Astrocyte of the cerebellum (primary cell): ENCODE results near the gene MOSMO.

Experiments
- DNase-seq: peaks from one replicate; pipeline ENCODE4 v3.0.0-alpha.2; 2011; ENCODE audit warnings: low read depth
- H3K4me3 ChIP-seq: 2 replicates; pipeline ENCODE4 v1.5.1; 2011; ENCODE audit warnings: mild to moderate bottlenecking, low read depth, low read length, moderate library complexity
- in situ Hi-C: cut with HindIII; loops from 2 replicates; pipeline ENCODE4 v1.10.0; 2017; ENCODE audit warnings: low sequenced_read_pairs
- TF ChIP-seq, protein P1 (sequence below): IDR thresholded peaks from 2 replicates; pipeline ENCODE4 v1.5.1; 2012; ENCODE audit warnings: low read length, low read depth, moderate library complexity, mild to moderate bottlenecking; ENCODE audit errors: missing control alignments

The MOSMO gene

GRCh38 chr16:22116095-22116700 lies 108.3 kb downstream of the MOSMO start:
- DNase-seq: no peak
- TF ChIP-seq, protein P1, sequence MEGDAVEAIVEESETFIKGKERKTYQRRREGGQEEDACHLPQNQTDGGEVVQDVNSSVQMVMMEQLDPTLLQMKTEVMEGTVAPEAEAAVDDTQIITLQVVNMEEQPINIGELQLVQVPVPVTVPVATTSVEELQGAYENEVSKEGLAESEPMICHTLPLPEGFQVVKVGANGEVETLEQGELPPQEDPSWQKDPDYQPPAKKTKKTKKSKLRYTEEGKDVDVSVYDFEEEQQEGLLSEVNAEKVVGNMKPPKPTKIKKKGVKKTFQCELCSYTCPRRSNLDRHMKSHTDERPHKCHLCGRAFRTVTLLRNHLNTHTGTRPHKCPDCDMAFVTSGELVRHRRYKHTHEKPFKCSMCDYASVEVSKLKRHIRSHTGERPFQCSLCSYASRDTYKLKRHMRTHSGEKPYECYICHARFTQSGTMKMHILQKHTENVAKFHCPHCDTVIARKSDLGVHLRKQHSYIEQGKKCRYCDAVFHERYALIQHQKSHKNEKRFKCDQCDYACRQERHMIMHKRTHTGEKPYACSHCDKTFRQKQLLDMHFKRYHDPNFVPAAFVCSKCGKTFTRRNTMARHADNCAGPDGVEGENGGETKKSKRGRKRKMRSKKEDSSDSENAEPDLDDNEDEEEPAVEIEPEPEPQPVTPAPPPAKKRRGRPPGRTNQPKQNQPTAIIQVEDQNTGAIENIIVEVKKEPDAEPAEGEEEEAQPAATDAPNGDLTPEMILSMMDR: no peak
- in situ Hi-C loops: no loop called here
- H3K4me3 ChIP-seq: no peak overlapping the region

DNA sequence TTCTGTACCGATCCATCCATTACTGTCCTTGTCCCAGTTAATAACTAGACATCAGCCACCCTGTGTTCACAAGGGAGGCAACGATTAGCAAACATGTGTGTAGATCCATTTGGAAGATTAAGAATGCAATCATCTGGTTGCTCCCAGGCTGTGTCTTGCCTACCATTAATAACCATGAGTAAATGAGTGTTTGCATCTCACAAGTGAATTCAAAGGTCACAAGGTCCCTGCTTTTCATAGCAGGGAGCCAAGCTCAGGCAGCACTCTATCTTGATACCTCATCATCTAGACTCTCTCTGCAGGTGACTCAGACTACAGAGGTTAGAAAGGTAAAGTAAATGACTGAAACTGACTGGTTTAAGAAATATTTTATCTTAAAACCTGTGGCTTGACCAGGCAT lies 109.7 kb downstream of the MOSMO start:
- H3K4me3 ChIP-seq: no peak overlapping the region
- in situ Hi-C loops: no loop called here
- DNase-seq: no peak
- TF ChIP-seq, protein P1: no peak

DNA sequence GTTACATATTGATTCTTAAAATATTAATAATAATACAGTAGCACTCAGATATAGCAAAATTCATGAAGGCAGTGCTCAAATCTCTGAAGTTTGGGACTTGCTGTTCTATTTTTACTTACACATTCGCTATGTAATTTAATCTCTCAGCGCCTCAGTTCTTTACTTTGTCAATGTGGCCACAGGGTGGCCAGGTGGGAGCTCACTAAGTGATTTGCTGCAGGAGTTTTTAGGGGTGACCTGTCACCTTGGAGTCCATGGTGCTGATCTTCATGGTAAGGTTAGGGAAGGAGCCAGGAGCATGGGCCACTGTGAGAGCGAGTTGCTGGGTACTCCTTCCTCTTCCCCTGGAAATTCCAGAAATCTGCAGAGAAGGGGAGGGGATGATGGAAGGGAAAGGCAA lies 112.5 kb downstream of the MOSMO start:
- DNase-seq: no peak
- in situ Hi-C loops: no loop called here
- TF ChIP-seq, protein P1: no peak
- no peak overlapping the region for H3K4me3 ChIP-seq

DNA sequence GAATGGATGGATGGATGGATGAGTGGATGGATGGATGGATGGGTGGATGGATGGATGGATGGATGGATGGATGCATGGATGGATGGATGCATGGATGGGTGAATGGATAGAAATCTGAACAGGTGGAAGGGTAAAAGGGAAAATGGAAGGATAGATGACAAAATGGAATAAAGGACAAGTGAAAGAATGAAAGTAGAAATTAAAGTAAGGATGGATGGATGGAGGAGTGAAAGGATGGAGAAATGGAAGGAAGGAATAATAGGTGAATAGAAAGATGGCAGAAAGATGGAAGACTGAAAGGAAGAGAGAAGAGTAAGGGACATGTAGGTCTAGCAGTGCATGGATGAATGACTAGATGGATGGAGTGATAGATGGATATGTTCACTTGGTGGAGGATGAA lies 114.3 kb downstream of the MOSMO start:
- no peak overlapping the region for H3K4me3 ChIP-seq
- in situ Hi-C loops: no loop called here
- TF ChIP-seq, protein P1: no peak
- no peak for DNase-seq

DNA sequence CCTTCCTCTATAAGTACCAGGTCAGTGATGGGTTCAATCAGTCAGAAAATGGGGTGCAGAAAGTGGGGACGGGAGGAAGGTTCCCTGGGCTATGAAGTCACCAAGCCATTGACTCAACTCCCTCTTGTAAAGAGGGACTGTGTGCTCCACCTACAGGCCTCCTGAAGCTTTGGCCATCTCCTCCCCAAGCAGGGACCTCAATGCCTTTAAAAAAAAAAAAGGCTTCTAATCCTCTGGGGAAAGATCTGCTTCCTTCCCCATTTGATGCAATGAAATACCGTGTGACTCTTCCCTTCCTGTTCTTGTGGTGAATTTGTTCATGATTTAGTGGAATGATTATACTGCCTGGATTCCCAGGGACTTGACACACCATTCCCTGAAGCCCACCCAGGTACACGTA lies 115.2 kb downstream of the MOSMO start:
- no peak for DNase-seq
- H3K4me3 ChIP-seq: no peak overlapping the region
- TF ChIP-seq, protein P1: no peak
- in situ Hi-C loops: no loop called here

DNA sequence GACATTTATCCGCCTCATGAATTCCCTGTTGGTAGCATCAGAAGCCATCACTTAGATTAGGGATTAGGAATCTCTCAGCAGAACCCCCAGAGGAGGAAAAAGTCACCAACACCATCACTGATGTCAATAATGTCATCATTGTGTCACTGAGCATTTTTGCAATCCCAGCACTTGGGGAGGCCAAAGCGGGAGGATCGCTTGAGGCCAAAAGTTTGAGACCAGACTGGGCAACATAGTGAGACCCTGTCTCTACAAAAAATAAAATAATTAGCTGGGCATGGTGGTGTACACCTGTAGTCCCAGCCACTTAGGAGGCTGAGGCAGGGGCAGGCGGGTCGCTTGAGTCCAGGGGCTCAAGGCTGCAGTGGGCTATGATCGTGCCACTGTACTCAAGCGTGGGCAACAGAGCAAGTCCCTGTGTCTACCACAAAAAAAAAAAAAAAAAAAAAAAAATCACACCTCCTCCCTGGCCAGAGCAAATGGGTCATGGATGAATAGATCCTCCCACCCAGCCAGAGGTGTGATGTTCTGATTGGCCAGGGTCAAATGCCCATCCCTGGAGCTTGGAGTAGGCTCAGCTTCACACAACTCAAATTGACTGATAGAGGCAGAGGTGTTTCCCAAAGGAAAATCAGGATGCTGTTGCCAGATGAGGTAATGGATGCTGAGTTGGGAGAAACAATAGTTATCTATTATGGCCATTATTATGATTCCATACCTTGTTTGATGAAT lies 116.0 kb downstream of the MOSMO start:
- DNase-seq: no peak
- in situ Hi-C loops: no loop called here
- H3K4me3 ChIP-seq: no peak overlapping the region
- TF ChIP-seq, protein P1: no peak
